Measurements from ENCODE around the gene ATXN1.

ATXN1 gene

GRCh38 chr6:16582446-16583143 lies 178.7 kb downstream of the ATXN1 start:
- H3K27ac ChIP-seq (ENCODE audit: low read depth, low read length) = no peak overlapping the region
- no peak overlapping the region for H3K4me3 ChIP-seq (ENCODE audit: low read depth in 1 of 2, low read length in 2 of 2)
- H3K9me3 ChIP-seq (ENCODE audit: low read length) = no peaks in the 10 kb centered on the region
- H3K27me3 ChIP-seq (ENCODE audit: control insufficient read depth in 1 of 2, insufficient read depth in 2 of 2, low read length in 2 of 2) = no peaks in the 10 kb centered on the region
- H3K36me3 ChIP-seq (ENCODE audit: insufficient read depth, low read length) = no peaks in the 10 kb centered on the region
- no peaks in the 10 kb centered on the region for H3K4me1 ChIP-seq (ENCODE audit: insufficient read depth, low read length)
- no peak overlapping the region for H3K9ac ChIP-seq (ENCODE audit: low read length)

GRCh38 chr6:16578695-16579285 lies 182.5 kb downstream of the ATXN1 start:
- Histone ChIP-seq H3K4me3 (ENCODE audit: low read depth in 1 of 2, low read length in 2 of 2) (no peak overlapping the region), H3K36me3 (ENCODE audit: insufficient read depth, low read length) (no peaks in the 10 kb centered on the region), H3K9ac (ENCODE audit: low read length) (no peak overlapping the region), H3K27ac (ENCODE audit: low read depth, low read length) (no peak overlapping the region), H3K9me3 (ENCODE audit: low read length) (no peaks in the 10 kb centered on the region), H3K27me3 (ENCODE audit: control insufficient read depth in 1 of 2, insufficient read depth in 2 of 2, low read length in 2 of 2) (no peaks in the 10 kb centered on the region), H3K4me1 (ENCODE audit: insufficient read depth, low read length) (no peaks in the 10 kb centered on the region)

GRCh38 chr6:16576451-16577368 lies 184.6 kb downstream of the ATXN1 start:
- H3K27ac ChIP-seq (ENCODE audit: low read depth, low read length) = no peak overlapping the region
- no peak overlapping the region for H3K4me3 ChIP-seq (ENCODE audit: low read depth in 1 of 2, low read length in 2 of 2)
- no peaks in the 10 kb centered on the region for H3K36me3 ChIP-seq (ENCODE audit: insufficient read depth, low read length)
- no peak overlapping the region for H3K9ac ChIP-seq (ENCODE audit: low read length)
- H3K9me3 ChIP-seq (ENCODE audit: low read length) = no peaks in the 10 kb centered on the region
- no peaks in the 10 kb centered on the region for H3K27me3 ChIP-seq (ENCODE audit: control insufficient read depth in 1 of 2, insufficient read depth in 2 of 2, low read length in 2 of 2)
- H3K4me1 ChIP-seq (ENCODE audit: insufficient read depth, low read length) = no peaks in the 10 kb centered on the region

- no peaks in the 10 kb centered on the region for H3K4me1 ChIP-seq (ENCODE audit: insufficient read depth, low read length)
- H3K27me3 ChIP-seq (ENCODE audit: control insufficient read depth in 1 of 2, insufficient read depth in 2 of 2, low read length in 2 of 2) = no peaks in the 10 kb centered on the region
- no peak overlapping the region for H3K4me3 ChIP-seq (ENCODE audit: low read depth in 1 of 2, low read length in 2 of 2)
- H3K9me3 ChIP-seq (ENCODE audit: low read length) = no peaks in the 10 kb centered on the region
- no peak overlapping the region for H3K9ac ChIP-seq (ENCODE audit: low read length)
- H3K27ac ChIP-seq (ENCODE audit: low read depth, low read length) = no peak overlapping the region
- no peaks in the 10 kb centered on the region for H3K36me3 ChIP-seq (ENCODE audit: insufficient read depth, low read length)
Measured at GRCh38 chr6:16575655-16576054, 185.6 kb downstream of the ATXN1 start.

- no peaks in the 10 kb centered on the region for H3K27me3 ChIP-seq (ENCODE audit: control insufficient read depth in 1 of 2, insufficient read depth in 2 of 2, low read length in 2 of 2)
- peaks cover 6% of the 10 kb centered on the region for H3K4me1 ChIP-seq (ENCODE audit: insufficient read depth, low read length)
- H3K27ac ChIP-seq (ENCODE audit: low read depth, low read length) = no peak overlapping the region
- H3K4me3 ChIP-seq (ENCODE audit: low read depth in 1 of 2, low read length in 2 of 2) = no peak overlapping the region
- no peak overlapping the region for H3K9ac ChIP-seq (ENCODE audit: low read length)
- H3K36me3 ChIP-seq (ENCODE audit: insufficient read depth, low read length) = no peaks in the 10 kb centered on the region
- no peaks in the 10 kb centered on the region for H3K9me3 ChIP-seq (ENCODE audit: low read length)
Measured at GRCh38 chr6:16572943-16573342, 188.3 kb downstream of the ATXN1 start.

- H3K9me3 ChIP-seq (ENCODE audit: low read length) = no peaks in the 10 kb centered on the region
- no peak overlapping the region for H3K9ac ChIP-seq (ENCODE audit: low read length)
- H3K27ac ChIP-seq (ENCODE audit: low read depth, low read length) = no peak overlapping the region
- no peak overlapping the region for H3K4me3 ChIP-seq (ENCODE audit: low read depth in 1 of 2, low read length in 2 of 2)
- no peaks in the 10 kb centered on the region for H3K36me3 ChIP-seq (ENCODE audit: insufficient read depth, low read length)
- H3K27me3 ChIP-seq (ENCODE audit: control insufficient read depth in 1 of 2, insufficient read depth in 2 of 2, low read length in 2 of 2) = no peaks in the 10 kb centered on the region
- peaks cover 12% of the 10 kb centered on the region for H3K4me1 ChIP-seq (ENCODE audit: insufficient read depth, low read length)
Measured at GRCh38 chr6:16572317-16572716, 188.9 kb downstream of the ATXN1 start.

GRCh38 chr6:16570946-16571345 lies 190.3 kb downstream of the ATXN1 start:
- Histone ChIP-seq H3K4me3 (ENCODE audit: low read depth in 1 of 2, low read length in 2 of 2) (no peak overlapping the region), H3K4me1 (ENCODE audit: insufficient read depth, low read length) (peaks cover 13% of the 10 kb centered on the region), H3K9me3 (ENCODE audit: low read length) (no peaks in the 10 kb centered on the region), H3K9ac (ENCODE audit: low read length) (no peak overlapping the region), H3K27me3 (ENCODE audit: control insufficient read depth in 1 of 2, insufficient read depth in 2 of 2, low read length in 2 of 2) (no peaks in the 10 kb centered on the region), H3K36me3 (ENCODE audit: insufficient read depth, low read length) (no peaks in the 10 kb centered on the region), H3K27ac (ENCODE audit: low read depth, low read length) (no peak overlapping the region)

- H3K27me3 ChIP-seq (ENCODE audit: control insufficient read depth in 1 of 2, insufficient read depth in 2 of 2, low read length in 2 of 2) = no peaks in the 10 kb centered on the region
- peaks cover 13% of the 10 kb centered on the region for H3K4me1 ChIP-seq (ENCODE audit: insufficient read depth, low read length)
- no peak overlapping the region for H3K27ac ChIP-seq (ENCODE audit: low read depth, low read length)
Measured at GRCh38 chr6:16570221-16570553, 191.1 kb downstream of the ATXN1 start.

GRCh38 chr6:16568128-16568527 lies 193.1 kb downstream of the ATXN1 start:
- Histone ChIP-seq H3K36me3 (ENCODE audit: insufficient read depth, low read length) (no peaks in the 10 kb centered on the region), H3K9ac (ENCODE audit: low read length) (no peak overlapping the region), H3K4me3 (ENCODE audit: low read depth in 1 of 2, low read length in 2 of 2) (no peak overlapping the region), H3K27ac (ENCODE audit: low read depth, low read length) (no peak overlapping the region), H3K27me3 (ENCODE audit: control insufficient read depth in 1 of 2, insufficient read depth in 2 of 2, low read length in 2 of 2) (no peaks in the 10 kb centered on the region), H3K9me3 (ENCODE audit: low read length) (no peaks in the 10 kb centered on the region), H3K4me1 (ENCODE audit: insufficient read depth, low read length) (peaks cover 19% of the 10 kb centered on the region)

More at GRCh38 chr6:16570221-16570553, 191.1 kb downstream of the ATXN1 start:
- no peaks in the 10 kb centered on the region for H3K9me3 ChIP-seq (ENCODE audit: low read length)
- no peak overlapping the region for H3K9ac ChIP-seq (ENCODE audit: low read length)
- H3K4me3 ChIP-seq (ENCODE audit: low read depth in 1 of 2, low read length in 2 of 2) = no peak overlapping the region
- H3K36me3 ChIP-seq (ENCODE audit: insufficient read depth, low read length) = no peaks in the 10 kb centered on the region

- Histone ChIP-seq H3K9me3 (ENCODE audit: low read length) (no peaks in the 10 kb centered on the region), H3K36me3 (ENCODE audit: insufficient read depth, low read length) (no peaks in the 10 kb centered on the region), H3K27ac (ENCODE audit: low read depth, low read length) (no peak overlapping the region), H3K9ac (ENCODE audit: low read length) (no peak overlapping the region), H3K4me1 (ENCODE audit: insufficient read depth, low read length) (peaks cover 19% of the 10 kb centered on the region), H3K27me3 (ENCODE audit: control insufficient read depth in 1 of 2, insufficient read depth in 2 of 2, low read length in 2 of 2) (no peaks in the 10 kb centered on the region), H3K4me3 (ENCODE audit: low read depth in 1 of 2, low read length in 2 of 2) (no peak overlapping the region)
Measured at GRCh38 chr6:16567071-16567470, 194.2 kb downstream of the ATXN1 start.

GRCh38 chr6:16564436-16564835 lies 196.8 kb downstream of the ATXN1 start:
- no peak overlapping the region for H3K27ac ChIP-seq (ENCODE audit: low read depth, low read length)
- H3K9ac ChIP-seq (ENCODE audit: low read length) = no peak overlapping the region
- peaks cover 19% of the 10 kb centered on the region for H3K4me1 ChIP-seq (ENCODE audit: insufficient read depth, low read length)
- H3K27me3 ChIP-seq (ENCODE audit: control insufficient read depth in 1 of 2, insufficient read depth in 2 of 2, low read length in 2 of 2) = no peaks in the 10 kb centered on the region
- H3K36me3 ChIP-seq (ENCODE audit: insufficient read depth, low read length) = no peaks in the 10 kb centered on the region
- H3K9me3 ChIP-seq (ENCODE audit: low read length) = no peaks in the 10 kb centered on the region
- H3K4me3 ChIP-seq (ENCODE audit: low read depth in 1 of 2, low read length in 2 of 2) = no peak overlapping the region
